Activated CD4-positive, alpha-beta T cell treated with anti-CD3 and anti-CD28 coated beads, Interleukin-2, amount 50 U/mL, for 24 hours (primary cell): Measurements from ENCODE around the gene FOXO3.

ENCODE experiments used
- DNase-seq, 2 donors: peaks; one replicate each; pipeline ENCODE4 v3.0.0-alpha.2; 2020; ENCODE audit warnings: low read depth in 1 of 2, low spot score in 1 of 2

The FOXO3 gene

DNA sequence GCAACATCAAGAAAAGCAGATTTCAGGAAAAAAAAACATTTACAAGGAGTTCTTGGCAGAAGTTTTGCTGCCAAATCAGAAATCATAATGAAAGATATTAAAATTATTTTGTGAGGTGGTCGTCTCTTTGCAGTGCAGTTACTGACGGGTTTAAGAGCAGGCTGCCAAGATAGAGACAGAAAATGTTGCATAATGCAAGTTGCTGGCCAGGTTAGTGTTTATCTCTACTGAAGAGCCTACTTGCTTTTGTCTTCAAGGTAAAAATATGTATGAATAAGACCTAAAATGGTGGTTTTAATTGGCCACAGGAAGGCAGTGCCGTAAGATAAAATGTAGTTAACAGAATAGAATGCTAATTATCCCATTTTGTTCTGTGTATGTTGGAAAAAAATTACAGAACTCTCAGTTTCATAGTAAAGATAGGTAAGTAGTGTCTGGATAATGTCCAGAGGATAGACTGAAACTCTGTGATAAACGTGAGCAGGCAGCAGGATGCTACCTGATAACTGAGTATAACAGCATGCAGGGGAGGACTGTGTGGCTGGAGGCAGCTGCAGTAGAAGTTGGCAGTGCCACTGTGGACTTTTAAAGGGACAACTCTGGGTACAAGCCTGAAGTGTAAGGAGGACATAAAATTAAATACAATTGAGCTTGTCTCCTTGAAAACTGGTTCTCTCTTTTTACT, 13.9 kb downstream of the FOXO3 start:
- DNase-seq, result no peak

DNA sequence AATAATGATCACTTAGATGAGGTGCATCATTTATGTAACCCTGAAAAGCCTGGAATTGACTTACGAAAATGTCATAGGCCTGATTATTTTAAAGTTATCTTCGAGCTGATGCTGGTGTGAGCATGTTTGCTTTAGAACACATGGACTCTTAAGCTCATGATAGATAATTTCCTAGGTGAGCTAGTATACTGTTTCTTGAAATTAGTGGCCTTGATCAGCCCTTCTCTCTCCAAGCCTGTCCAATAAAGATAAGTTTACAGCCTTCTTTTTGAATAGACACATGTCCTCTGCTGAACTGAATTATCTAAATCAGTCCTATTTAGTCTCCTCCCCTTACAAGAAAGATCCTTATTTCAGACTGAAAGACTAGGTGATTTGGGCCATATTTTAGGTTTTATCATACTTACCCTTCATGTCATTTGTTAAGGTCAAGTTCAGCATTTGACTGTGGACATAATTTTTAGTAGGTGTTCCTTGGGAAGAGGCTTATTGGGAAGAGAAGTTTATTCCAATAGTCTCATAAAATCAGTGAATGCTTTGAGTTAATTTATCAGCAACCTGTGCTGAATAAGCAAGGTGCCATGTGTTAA, 15.3 kb downstream of the FOXO3 start:
- DNase-seq, result no peak

DNA sequence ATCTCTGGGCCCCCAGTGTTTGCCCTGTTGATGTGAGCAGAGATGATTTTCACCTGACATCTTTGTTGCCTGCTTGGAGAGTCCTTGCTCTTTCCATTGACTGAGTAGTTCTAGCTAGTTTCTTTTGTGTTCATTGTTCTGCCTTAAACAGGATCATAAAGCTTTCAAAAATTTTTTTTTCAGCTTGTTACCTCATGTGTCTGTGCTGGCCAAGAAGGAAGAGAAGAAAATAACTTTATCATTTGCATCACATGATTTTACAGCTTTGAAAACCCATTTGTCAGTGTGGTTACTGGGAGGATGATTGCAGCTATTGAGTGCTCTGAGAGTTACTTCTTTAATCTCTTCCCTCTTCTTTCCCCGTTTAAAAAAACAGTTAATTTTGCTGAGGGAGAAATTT, 16.0 kb downstream of the FOXO3 start:
- DNase-seq, result no peak

DNA sequence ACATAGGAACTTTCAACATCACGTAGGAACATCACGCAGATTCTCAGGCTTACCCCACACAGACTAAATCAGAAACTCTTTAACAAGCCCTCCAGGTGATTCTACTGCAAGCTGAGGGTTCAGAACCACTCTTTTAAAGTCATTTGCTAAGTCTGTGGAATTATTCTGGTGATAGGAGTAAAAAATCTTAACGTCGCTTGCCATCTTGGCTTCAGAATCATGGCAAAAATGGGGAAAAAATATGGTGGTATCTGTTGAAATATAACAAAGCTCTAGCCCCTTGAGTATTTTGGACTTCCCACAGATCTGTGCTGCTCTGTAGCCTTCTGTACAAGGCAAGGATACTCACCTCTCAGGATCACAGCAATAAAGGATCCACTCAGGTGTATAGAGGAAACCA, 17.4 kb downstream of the FOXO3 start:
- DNase-seq, result no peak

DNA sequence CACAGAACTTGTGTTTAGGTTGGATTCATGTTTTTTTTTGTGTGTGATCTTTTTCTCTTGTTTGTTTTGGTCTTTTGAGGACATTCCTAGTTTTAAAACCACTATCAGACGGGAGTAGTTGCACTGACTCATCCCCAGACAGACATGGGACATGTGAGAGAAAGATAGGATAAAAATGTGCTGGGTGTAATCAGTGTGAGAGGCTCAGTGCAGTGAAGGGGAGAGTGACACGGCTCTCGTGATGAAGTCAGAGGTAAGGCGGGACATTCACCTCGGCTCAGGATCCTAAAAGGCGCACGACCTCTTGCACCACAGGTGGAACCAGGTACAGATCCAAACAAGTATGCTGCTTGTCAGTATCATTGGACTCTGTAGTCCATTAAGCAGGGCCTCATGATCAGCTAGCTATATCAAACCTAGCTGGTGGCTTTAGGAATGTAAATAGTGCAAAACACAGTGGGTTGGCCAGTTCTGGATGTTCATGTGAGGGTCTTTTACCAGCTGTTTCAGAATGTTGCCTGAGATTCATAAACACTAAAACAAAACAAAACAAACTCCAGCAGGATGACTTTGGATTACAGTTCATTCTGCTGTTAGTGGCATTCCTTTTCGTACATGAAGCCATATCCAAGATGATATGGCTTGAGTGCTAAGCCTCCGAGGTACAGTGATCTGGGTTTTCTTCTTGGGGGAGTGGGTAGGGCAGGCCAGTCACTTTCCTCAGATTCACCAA, 18.0 kb downstream of the FOXO3 start:
- no peak for DNase-seq

DNA sequence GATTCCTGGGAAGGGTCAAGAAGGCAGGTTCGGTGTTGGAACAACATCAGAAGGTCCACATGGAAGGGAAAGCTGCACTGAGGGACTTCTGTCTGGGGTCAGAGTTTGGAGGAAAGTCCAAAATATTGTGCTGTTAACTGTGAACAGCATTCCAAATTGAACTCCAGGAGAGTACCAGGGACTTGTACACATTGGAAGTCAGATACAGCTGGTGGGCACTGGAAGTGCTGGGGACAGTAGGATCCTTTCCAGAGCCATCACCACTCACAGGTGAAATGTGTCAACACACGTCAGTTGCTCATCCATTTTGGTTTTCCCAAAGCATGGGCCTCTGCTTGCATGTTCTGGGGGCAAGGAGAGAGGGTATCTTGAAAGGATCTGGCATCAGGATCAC, 18.6 kb downstream of the FOXO3 start:
- no peak for DNase-seq

DNA sequence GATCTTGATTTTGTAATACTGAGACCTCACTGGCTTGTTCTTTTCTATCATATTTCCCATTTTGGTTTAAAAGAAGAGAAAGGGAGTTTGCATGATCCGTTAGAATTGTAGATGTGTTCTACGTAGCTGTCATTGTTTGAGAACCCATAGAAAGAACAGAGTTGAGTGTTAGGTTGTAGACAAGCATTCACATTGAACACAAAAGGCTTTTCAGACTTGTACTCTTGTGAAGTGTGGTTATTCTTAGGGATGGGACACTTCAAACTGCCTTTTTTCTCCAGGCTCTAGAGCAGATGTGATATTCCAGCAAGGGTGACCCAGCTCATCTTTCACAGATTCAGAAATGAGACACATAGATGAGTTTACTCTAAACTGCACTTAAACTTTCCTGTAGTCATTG, 19.9 kb downstream of the FOXO3 start:
- DNase-seq, result no peak

DNA sequence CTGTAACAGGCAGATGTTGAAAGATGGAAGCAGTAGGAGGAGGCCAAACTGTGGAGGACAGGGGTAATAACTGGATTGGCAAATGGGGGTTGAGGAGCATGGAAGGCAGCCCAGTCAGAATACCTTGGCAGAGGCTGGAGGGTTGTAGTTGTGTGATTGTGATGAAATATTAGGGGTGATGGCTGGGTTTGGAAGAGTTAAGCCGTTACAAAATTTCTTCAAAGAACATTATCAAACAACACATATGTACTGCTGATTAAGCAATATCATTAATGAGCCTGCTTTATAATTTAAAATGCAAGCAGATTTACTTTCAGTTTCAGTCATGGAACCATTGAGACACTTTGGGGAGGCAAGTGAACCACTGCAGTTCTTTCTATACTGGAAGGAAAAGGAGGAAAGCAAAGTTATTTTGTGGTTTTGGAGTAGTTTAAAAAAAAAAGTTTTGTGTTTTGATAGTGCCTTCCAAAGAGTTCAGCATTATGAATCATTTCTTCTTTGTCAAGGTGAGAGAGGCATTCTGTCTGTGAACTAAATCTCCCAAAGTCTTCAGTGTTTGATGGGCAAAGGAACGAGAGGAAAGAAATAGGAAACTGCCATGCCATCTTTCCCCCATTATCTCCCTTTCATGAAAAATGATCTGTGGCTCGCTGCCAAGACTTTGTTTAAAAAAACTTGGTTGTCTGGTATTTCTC, 20.7 kb downstream of the FOXO3 start:
- DNase-seq, result no peak

DNA sequence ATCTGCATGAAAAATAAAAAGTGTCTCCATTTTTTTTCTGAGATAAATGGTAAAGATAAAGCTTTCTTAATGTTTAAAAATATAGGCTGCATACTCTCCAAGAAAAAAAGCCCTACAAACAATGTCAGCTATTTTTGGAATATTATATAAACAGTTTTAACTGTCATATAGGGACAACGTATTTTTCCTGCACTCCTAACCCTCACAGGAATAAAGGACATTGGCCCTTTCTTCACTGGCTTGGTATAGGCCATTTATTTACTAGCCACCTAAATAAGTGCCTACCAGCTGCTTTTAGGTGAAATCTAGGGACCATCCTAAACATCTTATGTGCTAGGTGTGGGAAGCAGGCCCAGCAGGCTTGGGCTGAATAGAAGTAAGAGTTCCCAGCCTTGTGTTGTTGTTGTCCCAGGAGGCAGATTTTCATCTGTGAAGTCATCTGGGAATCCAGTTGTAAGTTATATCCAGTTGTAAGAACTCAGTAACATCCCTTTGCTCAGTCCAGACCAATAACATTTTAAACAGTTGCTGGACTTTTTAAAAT, 21.3 kb downstream of the FOXO3 start:
- DNase-seq, result no peak

DNA sequence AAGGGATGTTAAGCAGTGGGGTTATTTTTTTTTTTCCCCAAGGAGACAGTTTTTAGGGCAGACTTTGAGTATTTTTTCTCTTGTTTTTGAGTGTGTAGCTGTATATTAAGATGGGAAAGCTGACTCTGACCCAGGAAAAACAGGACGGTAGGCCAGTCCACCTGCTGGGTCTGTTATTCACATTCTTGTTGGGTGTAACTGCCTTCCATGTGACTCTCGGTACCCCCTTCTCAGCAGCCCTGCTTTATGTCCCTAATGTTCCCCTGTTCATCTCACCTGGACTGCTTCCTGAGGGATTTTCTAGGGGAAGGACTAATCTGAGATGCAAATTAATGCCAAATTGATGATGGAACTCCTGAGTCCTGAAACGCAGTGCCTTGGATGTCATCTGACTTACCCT, 21.9 kb downstream of the FOXO3 start:
- no peak for DNase-seq

DNA sequence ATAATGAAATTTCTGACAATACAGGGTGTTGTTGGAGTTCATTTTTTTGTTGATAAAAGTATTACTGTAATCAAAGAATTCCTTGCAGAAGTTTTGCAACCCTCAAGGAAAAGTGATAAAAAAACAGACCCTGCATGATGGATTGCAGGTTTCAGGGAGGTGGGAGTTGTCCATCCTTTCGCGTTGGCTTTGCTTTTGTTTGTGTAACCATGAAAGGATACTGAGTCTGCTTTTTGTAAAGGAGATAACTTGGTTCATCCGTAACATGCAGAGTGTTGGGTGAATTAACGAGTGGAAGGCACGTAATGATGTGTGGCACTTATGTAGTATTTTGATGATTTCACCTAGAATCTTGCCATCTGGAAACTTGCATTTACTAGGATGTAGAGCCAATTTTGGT, 23.6 kb downstream of the FOXO3 start:
- DNase-seq, result no peak

DNA sequence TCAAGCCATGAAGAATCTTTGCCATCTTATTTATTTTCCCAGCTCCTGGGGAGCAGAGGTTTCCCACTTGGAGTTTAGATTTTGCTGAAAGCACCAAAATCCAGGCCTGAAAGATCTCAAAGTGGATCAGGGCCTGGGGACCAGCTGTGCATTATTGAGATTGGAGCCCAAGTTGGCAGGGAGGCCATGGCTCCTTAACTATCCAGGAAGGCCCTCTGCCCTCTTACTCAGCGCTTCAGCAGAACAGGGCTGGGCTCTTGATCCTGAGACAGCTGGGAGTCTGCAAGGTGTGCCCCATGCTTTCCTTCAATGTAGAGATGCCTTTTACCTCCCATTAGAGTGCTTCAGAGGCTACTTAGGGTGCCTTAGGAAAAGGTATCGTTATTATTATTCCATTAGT, 24.6 kb downstream of the FOXO3 start:
- no peak for DNase-seq

DNA sequence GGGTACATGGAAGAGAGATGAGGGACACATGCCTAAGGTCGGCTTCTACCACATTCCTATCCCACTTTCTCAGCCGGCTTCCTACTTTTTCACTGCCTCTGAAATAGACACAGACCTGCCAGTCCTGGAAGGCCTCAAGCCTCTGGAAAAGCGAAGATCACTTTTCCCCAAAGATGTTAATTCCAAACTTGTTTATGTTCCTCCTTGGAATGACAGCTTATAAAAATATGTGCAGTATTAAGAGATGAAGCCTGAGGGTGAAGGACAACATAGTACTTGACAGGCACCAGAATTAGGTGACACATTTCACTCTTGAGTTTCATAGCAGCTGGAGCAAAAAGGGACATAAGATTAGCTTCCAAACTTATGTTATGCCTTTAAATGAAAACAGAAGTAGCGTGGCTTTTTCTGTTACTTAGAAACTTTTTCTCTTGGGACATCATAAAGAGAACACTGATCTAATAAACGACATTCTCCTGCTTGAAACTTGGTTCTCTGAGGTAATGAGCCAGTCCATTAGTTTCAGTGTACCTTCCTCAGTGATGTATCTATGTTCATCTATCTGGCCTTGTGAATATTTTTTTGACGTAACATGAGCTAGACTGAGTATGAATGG, 25.3 kb downstream of the FOXO3 start:
- no peak for DNase-seq

DNA sequence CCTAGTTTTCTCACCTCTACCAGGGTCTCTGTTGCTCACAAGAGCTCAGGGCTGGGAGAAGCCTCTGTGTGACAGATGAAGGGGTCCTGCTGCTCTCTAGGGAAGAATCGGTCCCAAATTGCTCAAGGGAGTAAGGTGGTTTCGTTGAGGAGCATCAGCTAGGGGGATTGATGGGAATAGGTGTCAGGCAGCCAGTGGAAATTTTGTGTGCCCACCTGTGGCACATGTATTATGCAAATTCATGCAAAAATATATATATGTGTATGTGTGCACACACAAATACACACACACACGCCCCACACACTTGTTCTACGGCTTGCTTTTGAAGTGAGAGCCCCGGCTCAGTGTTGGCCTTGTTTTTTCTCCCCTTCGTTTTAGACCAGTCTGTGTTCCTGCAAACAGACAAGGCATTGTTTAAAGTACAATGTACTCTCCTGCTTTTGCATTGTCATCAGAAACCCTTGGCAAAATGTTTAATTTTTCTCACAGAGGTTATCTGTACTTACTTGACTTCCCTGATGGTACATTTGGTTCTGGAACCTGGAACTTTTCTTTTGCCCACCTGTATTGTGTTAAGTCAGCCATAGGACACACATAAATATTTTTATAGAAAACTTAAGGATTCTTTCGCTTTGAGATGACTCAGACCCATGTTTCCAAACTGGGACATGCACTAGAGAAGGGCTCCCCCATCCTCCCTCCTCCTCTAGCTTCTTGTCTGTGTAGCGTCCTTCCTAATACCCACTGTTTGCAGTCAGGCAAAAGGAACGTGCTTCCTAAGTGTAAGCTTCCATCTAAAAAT, 26.7 kb downstream of the FOXO3 start:
- no peak for DNase-seq

DNA sequence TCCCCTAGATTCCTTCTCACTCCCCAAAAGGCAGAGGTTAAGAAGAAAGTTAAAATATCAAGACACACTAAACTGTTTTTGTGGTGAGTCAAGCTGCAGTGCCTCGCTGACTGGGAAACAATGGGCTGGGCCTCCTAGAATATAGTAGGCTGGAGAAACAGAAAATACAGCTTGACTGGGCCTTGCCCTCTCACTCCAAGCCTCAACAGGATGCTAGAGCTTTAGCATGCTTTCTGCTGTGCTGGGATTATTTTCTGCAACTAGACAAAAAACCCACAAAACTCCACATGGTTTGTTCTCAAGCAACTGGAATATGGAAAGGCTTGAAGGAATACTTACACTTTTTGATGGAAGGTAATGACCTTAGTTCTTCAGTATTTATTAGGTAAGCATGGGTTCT, 27.9 kb downstream of the FOXO3 start:
- no peak for DNase-seq

DNA sequence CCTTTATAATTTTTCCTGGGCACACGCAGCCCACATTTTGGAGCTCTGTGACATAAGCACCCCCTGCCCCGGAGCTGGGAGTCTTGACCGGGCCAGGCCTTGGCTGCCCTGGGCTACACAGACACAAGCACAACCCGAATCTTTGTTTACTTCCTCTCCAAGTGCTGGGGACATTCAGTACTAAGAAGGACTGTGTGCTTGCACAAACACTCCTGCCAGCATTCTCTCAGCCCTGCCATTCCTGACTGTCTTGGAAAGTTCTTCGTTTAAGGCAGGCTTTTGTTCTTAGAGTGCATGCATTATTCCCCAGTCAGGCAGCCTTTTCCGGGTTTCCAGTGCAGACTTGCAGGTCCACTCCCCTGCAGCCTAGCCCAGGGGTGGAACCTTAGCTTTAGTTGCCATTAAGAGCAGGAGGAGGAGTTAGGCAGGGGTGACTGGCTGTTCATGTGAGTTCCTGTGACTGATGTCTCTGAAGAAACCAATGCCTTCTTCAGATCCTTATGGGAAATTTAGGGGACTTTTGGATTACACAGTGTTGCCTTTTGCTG, 28.6 kb downstream of the FOXO3 start:
- no peak for DNase-seq

DNA sequence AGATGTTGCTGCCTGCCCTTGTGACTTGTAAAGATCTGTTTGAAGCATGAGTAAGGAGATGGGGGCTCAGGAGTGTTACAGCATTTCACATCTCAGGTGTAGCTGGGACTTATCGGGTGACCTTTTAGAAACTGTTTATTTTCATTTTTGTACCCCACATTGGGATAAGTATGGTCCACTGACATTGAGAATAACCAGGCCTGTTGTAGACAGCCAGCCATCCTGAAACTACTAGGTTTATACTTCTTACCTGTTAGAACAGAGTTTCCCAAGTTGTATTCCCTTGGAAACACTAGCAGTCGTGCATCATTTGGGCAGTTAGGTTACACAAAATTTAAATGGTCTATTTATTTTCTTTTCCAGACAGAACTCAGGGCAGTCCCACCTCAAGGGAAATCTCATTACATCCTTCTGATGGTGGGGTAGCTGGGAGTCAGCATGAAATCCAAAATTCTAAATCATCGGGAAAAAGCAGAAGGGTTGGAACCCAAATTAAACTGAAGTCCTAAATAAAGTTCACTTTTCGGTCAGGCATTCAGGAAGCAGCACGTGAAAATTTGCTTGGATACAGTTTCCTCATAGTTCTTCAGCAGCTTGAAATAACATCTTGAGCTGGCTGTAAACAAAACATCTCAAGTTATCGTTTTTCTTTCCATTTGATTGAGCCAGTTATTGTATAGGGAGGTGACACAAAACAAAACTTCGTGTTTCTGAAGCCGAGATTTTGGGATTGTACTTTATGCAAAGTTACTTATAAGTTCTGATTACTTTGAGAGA, 30.5 kb downstream of the FOXO3 start:
- DNase-seq, result no peak

DNA sequence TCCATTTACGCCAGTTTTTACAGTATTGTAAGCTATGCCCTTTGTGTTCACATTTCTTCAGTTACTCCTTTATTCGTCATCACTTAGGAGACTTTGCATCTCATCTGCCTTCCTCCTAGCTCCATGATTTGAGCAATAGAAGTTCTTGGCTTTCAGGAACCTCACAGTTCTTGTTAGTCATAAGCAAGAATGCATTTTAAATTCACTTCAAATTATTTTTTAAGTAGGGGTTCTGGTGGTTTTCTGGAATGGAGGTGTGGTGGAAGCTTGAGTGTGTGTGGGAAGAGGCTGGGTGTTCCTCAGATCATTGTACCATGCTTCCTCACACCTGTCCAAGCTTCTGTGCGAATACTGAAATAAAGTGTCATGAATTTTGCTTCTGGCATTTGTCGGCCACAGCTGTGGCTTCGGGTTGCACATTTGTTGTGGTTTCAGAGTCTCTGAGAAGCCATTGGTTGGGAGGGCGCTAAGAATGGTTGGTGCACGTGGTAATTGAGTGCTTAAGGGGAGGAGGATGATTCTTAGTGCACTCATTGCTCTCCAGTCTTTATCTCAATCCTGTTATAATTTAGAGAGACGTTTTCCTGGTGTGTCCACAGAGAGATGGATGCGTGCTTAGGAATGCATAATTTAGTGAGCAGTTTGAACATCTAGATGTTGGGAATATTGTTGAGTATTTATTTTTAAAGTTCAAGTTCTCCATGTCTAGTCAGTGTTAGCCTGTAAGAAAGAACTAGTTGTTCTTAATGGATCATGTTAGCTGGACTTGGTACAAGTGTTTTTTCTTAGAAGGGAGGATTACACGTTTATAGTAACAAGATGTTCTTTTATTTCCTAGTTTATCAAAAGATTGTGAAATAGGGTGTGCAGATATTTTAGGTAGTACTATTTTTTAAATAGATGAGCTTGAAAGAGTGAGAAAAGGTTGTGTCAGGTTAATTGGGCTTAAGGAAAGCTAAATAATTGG, 31.9 kb downstream of the FOXO3 start:
- DNase-seq, result no peak
